Activated CD8-positive, alpha-beta T cell treated with anti-CD3 and anti-CD28 coated beads for 36 hours (primary cell): ENCODE results near the gene IL17RB. TPM values are rescaled to one million over a fixed set of nuclear protein-coding genes. Genes with fewer than 3 reads are reported as not detected.

ENCODE experiments used
- ATAC-seq: fragments of 200-7000 bp; cut with Tn5 transposase; one replicate; pipeline ENCODE4 v1.10.0; 2021; ENCODE audit warnings: mild to moderate bottlenecking, moderate library complexity
- CTCF ChIA-PET: fragments of 350-600 bp; sonication (Branson Sonifier 250); formaldehyde crosslinking; loops from one replicate; lab custom pipeline; 2021; ENCODE audit warnings: antibody characterized with exemption; lab: Charles Lee
- POLR2A ChIA-PET: fragments of 350-600 bp; sonication (Branson Sonifier 250); formaldehyde crosslinking; loops from one replicate; lab custom pipeline; 2021; ENCODE audit warnings: antibody characterized with exemption; lab: Charles Lee
- DNase-seq: peaks from one replicate; pipeline ENCODE4 v3.0.0-alpha.2; 2020
- H3K27ac Mint-ChIP-seq: one replicate; pipeline ENCODE4 v1.8.0; 2021; ENCODE audit warnings: mild to moderate bottlenecking, mixed read lengths
- H3K27me3 Mint-ChIP-seq: one replicate; pipeline ENCODE4 v1.8.0; 2021; ENCODE audit warnings: mixed read lengths
- H3K36me3 Mint-ChIP-seq: one replicate; pipeline ENCODE4 v1.8.0; 2021; ENCODE audit warnings: low read depth, mixed read lengths
- H3K4me1 Mint-ChIP-seq: one replicate; pipeline ENCODE4 v1.8.0; 2021; ENCODE audit warnings: low read depth, mixed read lengths
- H3K4me3 Mint-ChIP-seq: one replicate; pipeline ENCODE4 v1.8.0; 2021; ENCODE audit warnings: mild to moderate bottlenecking, moderate library complexity, mixed read lengths
- H3K9me3 Mint-ChIP-seq: one replicate; pipeline ENCODE4 v1.8.0; 2021; ENCODE audit warnings: mixed read lengths
- intact Hi-C: fragments of 100-400 bp; cut with micrococcal nuclease; formaldehyde crosslinking; loops from one replicate; pipeline ENCODE4 v1.10.0; 2022
- total RNA-seq, 2 experiments: library from RNA; stranded (reverse); gene quantifications; one replicate each; pipeline ENCODE4 v1.2.3, GENCODE V29; 2021
- TF ChIP-seq, protein P1 (sequence below): fragments of 200-600 bp; IDR thresholded peaks from one replicate; pipeline ENCODE4 v1.8.0; 2022; ENCODE audit warnings: antibody characterized with exemption, mild to moderate bottlenecking

The IL17RB gene
- total RNA-seq, 2 experiments from 2014 or later, result not detected

DNA sequence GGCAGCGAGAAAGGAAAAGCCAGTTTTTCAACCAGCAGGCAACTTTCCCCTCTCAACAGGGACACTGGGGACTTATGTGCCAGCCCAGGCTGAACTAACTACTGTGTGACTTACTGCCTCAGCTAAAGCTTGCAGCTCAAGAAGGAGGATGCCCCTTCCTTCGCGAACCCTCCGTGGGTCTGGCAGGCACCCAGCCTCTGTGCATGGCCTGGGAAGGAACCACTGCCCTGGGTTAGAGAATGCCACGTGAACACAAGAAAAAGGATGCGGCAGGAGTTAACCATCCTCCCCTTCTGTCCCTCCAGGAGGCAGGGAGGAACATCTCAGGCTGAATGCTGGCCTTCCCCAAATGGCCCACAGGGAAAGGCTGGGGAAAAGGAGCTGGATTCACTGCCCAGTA is 29.2 kb upstream of the IL17RB start:
- DNase-seq (no peak), ATAC-seq (no peak)
- H3K4me1 Mint-ChIP-seq, result no peaks in the 10 kb centered on the region
- H3K9me3 Mint-ChIP-seq, result no peaks in the 10 kb centered on the region
- TF ChIP-seq, protein P1, sequence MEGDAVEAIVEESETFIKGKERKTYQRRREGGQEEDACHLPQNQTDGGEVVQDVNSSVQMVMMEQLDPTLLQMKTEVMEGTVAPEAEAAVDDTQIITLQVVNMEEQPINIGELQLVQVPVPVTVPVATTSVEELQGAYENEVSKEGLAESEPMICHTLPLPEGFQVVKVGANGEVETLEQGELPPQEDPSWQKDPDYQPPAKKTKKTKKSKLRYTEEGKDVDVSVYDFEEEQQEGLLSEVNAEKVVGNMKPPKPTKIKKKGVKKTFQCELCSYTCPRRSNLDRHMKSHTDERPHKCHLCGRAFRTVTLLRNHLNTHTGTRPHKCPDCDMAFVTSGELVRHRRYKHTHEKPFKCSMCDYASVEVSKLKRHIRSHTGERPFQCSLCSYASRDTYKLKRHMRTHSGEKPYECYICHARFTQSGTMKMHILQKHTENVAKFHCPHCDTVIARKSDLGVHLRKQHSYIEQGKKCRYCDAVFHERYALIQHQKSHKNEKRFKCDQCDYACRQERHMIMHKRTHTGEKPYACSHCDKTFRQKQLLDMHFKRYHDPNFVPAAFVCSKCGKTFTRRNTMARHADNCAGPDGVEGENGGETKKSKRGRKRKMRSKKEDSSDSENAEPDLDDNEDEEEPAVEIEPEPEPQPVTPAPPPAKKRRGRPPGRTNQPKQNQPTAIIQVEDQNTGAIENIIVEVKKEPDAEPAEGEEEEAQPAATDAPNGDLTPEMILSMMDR, result no peak
- ChIA-PET POLR2A (no interaction called here), CTCF (no interaction called here)
- H3K36me3 Mint-ChIP-seq, result no peaks in the 10 kb centered on the region
- intact Hi-C loops, result no loop called here
- H3K4me3 Mint-ChIP-seq, result no peak overlapping the region
- no peak overlapping the region for H3K27ac Mint-ChIP-seq
- peaks cover 3% of the 10 kb centered on the region for H3K27me3 Mint-ChIP-seq

DNA sequence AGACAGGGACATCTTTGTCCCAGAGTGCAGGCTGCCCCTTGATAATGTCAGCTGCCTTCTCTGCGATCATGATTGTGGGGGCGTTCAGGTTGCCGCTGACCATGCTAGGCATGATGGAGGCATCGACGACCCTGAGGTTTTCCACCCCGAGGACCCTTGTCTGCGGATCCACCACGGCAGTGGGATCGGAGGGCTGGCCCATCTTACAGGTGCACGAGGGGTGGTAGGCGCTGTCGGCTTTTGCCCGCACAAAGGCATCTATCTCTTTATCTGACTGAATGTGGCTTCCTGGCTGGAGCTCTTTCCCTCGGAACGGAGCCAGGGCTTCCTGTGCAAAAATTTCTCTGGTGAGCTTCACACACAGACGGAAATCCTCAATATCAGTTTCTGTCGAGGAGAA is 28.6 kb upstream of the IL17RB start:
- DNase-seq (no peak), ATAC-seq (no peak)
- H3K27ac Mint-ChIP-seq, result no peak overlapping the region
- no peaks in the 10 kb centered on the region for H3K9me3 Mint-ChIP-seq
- H3K4me1 Mint-ChIP-seq, result no peaks in the 10 kb centered on the region
- TF ChIP-seq, protein P1, result no peak
- peaks cover 3% of the 10 kb centered on the region for H3K27me3 Mint-ChIP-seq
- ChIA-PET CTCF (no interaction called here), POLR2A (no interaction called here)
- H3K4me3 Mint-ChIP-seq, result no peak overlapping the region
- no peaks in the 10 kb centered on the region for H3K36me3 Mint-ChIP-seq
- intact Hi-C loops, result no loop called here

DNA sequence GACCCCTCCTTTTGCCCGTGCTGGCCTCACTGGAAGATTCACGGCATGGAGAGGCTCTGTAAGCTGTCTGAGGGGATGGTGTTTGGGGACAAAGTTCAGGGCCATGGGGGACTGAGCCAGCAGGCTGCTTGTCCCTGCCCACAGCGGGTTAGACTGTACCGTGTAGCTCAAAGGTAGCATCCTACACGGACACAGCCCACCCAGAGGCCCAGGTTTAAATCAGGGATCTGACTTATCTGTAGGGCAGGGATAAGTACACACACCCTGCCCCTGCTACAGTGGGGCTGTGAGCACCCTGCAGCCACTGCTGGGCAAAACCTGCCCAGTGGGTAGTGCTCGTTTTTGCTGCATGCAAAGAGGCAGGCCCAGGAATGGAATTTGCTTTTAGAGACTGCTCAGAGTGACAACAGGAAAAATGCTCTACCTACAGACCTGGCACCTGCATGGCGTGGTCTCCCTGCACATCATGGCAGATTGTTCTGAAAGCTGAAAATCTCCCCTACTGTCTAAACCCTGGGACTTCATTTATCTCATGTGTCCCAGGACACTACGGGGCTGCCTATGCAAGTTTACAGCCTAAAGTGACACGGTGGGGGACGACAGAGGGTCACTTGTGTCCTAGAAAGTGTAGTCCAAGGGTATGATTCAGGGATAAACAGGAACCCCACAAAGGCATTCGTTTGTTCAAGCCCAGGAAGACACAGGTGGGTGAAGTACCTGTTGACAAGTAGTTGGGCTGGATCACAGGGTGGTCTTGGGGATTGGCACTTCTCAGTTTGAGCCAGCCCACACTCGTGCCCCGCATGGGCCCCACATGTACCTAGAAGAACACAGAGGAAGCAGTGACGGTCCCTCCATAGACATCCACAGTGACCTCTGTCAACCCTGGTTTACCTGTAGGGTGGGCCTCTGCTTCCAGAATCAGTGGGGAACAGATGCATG is 27.9 kb upstream of the IL17RB start:
- ChIA-PET POLR2A (no interaction called here), CTCF (no interaction called here)
- Mint-ChIP-seq H3K4me1 (no peaks in the 10 kb centered on the region), H3K36me3 (no peaks in the 10 kb centered on the region), H3K4me3 (no peak overlapping the region), H3K27me3 (peaks cover 3% of the 10 kb centered on the region), H3K27ac (no peak overlapping the region), H3K9me3 (no peaks in the 10 kb centered on the region)
- DNase-seq, result no peak
- ATAC-seq, result no peak
- intact Hi-C loops, result no loop called here
- TF ChIP-seq, protein P1, result no peak

DNA sequence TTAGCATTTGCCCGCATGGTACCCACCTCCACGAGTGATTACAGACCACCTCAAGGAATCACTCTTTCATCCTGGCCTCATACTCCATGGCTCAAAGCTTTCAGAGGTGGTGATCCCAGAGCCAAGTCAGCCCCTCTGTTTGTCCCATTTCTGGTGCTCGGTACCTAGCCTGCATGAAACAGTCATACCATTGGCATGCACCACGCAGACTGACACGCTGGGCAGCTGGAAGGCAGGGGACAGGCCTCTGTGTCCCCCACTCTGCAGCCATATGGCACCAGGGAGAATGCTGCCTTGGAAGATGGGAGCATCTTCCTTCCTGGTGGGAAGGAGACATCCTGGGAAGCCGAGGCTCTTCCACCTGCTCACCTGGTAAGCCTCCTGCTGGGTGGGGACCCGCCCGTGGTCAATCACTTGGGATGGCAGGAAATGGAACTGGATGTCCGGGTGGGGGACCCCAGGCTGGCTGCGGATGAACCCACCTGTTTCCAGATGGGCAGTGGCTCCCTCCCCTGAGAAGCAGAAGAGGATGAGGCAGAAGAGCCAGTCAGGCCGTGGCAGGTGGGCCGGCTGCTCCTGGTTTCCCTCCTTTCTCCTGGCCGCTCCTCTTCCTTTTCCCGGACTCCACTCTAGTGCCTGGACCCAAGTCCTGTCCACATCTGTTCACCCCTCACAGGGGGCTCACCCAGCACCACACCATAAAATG is 27.1 kb upstream of the IL17RB start:
- ChIA-PET CTCF (no interaction called here), POLR2A (no interaction called here)
- H3K9me3 Mint-ChIP-seq, result no peaks in the 10 kb centered on the region
- intact Hi-C loops, result no loop called here
- peaks cover 3% of the 10 kb centered on the region for H3K27me3 Mint-ChIP-seq
- H3K27ac Mint-ChIP-seq, result no peak overlapping the region
- ATAC-seq, result no peak
- no peaks in the 10 kb centered on the region for H3K36me3 Mint-ChIP-seq
- no peak overlapping the region for H3K4me3 Mint-ChIP-seq
- H3K4me1 Mint-ChIP-seq, result no peaks in the 10 kb centered on the region
- TF ChIP-seq, protein P1, result no peak
- DNase-seq, result no peak

DNA sequence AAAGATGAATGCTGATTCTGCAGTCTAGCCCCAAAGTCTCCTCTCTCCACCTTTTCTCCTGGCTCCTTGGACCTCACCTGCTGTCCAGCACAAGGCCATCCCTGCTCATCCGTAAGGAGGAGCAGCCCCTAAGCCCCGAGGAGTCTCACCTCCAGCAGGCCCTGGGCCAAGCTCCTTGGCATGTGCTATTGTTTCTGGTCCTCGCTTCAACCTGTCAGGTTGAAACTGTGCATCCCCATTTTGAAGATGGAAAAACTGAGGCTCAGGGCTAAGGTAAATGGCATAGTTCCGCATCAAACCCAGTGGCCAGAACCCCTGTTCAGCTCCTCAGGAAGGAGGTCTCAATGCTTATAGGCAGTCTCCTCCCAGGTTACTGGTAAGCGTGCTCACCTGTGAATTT is 26.3 kb upstream of the IL17RB start:
- no peak for ATAC-seq
- H3K9me3 Mint-ChIP-seq, result no peaks in the 10 kb centered on the region
- TF ChIP-seq, protein P1, result no peak
- ChIA-PET POLR2A (no interaction called here), CTCF (no interaction called here)
- H3K4me3 Mint-ChIP-seq, result no peak overlapping the region
- H3K4me1 Mint-ChIP-seq, result no peaks in the 10 kb centered on the region
- intact Hi-C loops, result no loop called here
- H3K27ac Mint-ChIP-seq, result no peak overlapping the region
- H3K27me3 Mint-ChIP-seq, result peaks cover 3% of the 10 kb centered on the region
- no peak for DNase-seq
- no peaks in the 10 kb centered on the region for H3K36me3 Mint-ChIP-seq
